Lower leg skin (tissue), 3 donors: ENCODE measurements around the gene MYRIP.

Source experiments
- CTCF ChIP-seq, 3 donors: fragments of 450-650 bp; IDR thresholded peaks; one replicate each; pipeline ENCODE4 v1.5.1; 2016; ENCODE audit warnings: antibody characterized with exemption in 3 of 3, mild to moderate bottlenecking in 3 of 3, moderate library complexity in 2 of 3
- POLR2A ChIP-seq, 2 donors: fragments of 450-650 bp; IDR thresholded peaks; one replicate each; pipeline ENCODE4 v1.6.1; 2016 to 2017; ENCODE audit warnings: antibody characterized with exemption in 2 of 2, mild to moderate bottlenecking in 1 of 2, moderate library complexity in 1 of 2

GRCh38 chr3:40071683-40072238 is 262.4 kb downstream of the MYRIP start:
- TF ChIP-seq POLR2A (IDR thresholded peaks at IDR 0.05) = no peak
- TF ChIP-seq CTCF (IDR thresholded peaks at IDR 0.05) = no peak
